HG02759 (cell line): Measurements from ENCODE around the gene GAS7.
A peak's percentile ranks its signal among the peaks of the same experiment; 100 is the strongest.

Experiments used
- ATAC-seq: cut with Tn5 transposase; IDR thresholded peaks from one replicate; pipeline ENCODE4 v1.9.1; 2021; ENCODE audit warnings: mild to moderate bottlenecking, moderate library complexity; ENCODE audit not compliant: unreplicated experiment

The GAS7 gene

DNA sequence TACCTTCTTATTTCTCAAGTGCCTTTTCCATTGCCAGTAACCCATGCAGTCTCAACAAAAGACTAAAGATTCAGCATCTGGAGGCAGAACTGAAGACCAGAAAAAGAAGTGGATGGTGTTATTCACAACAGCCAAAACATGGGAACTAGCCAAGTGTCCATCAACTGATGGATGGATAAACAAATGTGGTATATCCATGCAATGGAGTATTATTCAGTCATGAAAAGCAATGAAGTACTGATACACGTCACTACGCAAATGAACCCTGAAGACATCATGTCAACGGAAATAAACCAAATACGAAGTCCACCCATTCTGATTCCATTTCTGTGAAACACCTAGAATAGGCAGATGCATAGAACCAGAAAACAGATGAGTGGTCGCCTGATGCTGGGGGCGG lies 25.6 kb downstream of the GAS7 start:
- no peak for ATAC-seq

DNA sequence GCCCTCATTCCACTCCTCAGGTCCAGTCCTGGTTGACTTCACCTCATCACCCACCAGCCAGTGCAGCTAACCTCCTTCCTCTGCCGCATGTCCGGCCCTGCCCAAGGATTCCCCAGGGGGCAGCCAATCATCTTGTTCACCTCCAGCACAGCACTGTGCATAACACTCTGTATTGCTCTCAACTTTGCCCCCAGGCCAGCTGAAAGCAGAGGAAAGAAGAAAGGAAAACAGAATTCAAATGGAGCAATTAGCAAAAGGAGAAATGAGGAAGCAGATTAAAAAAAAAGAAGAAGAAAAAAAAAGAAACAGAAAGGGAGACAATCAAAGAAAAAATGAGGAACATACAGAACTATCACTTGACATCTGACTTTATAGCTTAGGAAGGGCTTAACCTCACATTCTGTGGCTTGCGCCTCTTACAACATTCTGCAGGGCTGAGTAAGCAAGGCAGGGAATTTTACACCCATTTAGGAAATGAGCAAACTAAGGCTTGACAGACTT lies 26.1 kb downstream of the GAS7 start:
- peak; percentile 67 for ATAC-seq

DNA sequence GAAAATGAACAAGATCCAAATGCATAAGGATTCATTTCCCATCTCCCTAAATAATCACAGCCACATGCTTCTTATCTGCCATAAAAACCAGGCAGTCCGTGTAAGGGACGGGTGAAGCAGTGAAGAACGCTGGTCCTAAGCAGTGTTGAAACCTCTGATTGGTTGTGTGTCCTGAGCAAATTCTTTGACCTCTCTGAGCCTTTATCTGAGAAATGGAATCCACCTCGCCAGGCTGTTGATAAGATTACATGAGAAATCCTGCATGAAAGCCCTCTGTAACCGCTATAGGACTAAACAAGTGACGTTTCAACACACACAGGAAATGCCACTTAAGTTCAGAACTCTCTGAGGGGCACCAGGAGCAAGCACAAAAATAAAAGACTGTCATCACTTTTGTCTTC lies 26.8 kb downstream of the GAS7 start:
- ATAC-seq = peak; percentile 35

DNA sequence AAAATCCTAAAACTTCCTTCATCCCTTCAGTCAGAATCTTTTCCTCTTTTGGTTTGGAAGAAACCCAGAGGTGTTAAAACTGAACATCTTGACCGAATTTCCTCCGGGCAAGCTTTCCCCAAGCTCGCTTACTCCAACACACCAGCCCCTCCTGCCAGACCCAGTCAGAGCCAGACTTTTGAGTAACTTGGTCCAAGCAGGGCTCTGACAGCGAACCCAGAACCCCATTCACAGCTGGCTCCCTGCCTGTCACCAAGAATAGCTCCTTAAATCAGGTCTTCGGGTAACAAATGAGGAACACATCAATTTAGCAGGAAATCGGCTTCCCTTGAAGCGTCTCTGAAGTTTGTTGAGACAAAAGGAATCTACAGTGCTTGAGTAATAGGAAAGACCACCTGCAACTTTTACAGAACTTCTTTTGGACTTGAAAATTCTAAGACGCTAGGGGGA lies 27.3 kb downstream of the GAS7 start:
- ATAC-seq = no peak

DNA sequence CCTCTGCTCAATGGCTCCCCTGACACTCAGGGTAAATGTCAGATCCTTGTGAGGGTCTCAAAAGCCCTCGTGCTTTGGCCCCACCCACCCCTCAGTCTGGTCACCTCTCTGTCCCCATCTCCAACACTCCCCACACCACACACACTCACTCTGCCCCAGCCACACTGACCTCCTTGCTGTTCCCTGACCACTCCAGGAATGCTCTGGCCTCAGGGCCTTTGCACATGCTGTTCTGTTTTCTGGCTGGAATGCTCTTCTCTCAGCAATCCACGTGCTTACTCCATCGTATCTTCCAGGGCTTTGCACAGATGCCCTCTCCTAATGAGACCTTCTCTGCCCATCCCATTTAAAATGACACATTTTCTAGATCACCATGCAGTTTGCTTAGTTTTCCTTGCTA lies 28.2 kb downstream of the GAS7 start:
- ATAC-seq = no peak

DNA sequence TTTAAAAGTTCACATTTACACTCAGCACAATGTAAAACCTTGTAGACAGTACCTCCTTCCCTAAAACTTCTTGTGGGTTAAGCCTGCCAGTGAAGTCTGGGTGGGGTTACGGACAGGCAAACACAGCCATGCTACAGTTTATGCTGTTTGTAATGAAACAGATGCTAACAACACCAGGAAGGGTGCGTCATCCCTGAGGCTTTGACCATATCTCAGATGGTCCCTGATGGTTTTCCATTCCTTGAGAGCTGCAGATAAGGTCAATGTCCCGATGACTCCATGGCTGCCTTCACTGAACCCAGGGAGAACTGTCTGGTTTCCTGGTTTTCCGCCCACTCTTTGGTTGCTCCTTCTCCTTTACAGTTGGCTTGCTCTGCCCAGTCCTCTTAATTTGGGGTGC lies 29.1 kb downstream of the GAS7 start:
- ATAC-seq = no peak

DNA sequence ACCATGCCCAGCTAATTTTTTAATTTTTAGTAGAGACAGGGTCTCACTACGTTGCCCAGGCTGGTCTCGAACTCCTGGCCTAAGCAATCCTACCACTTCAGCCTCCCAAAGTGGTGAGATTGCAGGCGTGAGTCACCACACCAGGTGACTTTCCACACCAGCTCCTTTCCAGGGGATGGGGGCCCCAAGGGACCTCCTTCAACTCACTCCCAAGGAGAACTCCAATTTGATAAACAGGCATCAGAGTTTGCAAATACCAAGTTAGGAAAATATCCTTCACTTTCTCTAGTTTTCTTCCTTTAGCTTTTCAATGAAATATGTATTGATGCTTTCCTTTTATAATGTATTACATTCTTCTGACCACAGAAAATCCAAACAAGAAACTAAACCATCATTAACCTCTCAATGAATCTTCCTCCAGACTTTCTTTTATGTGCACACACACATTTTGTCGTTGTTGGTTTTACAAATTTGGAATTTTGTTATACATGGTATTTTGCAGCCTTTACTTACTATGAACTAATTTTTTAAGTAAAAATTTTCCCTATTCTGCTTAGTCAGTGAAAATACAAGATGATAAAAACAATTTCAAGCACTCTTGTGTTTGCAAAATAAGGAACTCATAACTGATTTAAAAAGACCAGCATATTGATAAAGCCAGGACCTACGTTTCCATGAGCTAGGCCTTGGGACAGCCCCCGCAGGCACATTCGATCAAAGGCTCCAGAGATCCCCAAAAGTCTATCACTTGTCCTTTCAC lies 32.0 kb downstream of the GAS7 start:
- no peak for ATAC-seq

DNA sequence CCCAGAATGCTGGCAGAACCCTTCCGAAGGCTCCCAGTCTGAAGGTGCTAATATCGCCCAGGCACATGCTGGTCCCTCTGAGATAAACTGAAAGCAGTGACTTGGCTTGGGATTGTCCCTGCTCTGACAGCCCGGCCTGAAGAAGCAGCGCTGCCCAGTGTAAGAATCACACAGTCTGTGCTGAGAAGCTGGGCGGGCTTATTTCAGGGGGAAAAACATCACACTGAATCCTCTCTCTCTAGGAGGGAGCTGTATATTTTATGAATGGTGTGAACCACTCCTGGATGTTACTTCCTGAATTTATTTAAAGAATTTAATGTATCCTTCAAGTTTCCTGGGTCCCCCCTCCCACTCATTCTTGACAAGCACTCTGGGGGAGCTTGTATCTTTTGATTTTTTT lies 36.3 kb downstream of the GAS7 start:
- peak; percentile 63 for ATAC-seq

DNA sequence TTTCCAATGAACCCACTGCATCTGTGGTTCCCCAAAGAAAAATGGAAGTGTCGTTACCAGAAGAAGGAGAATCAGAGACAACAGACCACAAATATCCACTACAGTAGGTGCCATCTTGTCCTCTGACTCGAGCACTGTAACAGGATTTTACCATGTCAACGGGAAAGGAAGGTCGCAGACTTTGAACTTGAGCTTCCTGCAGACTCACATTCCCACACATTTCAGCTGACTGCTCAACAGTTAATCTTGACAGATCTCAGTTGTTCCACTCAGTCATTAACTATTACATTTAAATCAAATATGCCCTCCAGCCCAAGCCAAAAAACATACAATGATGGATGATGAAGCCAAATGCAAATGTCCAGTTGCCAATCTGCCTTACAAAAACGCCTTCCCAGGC lies 37.0 kb downstream of the GAS7 start:
- ATAC-seq = no peak

DNA sequence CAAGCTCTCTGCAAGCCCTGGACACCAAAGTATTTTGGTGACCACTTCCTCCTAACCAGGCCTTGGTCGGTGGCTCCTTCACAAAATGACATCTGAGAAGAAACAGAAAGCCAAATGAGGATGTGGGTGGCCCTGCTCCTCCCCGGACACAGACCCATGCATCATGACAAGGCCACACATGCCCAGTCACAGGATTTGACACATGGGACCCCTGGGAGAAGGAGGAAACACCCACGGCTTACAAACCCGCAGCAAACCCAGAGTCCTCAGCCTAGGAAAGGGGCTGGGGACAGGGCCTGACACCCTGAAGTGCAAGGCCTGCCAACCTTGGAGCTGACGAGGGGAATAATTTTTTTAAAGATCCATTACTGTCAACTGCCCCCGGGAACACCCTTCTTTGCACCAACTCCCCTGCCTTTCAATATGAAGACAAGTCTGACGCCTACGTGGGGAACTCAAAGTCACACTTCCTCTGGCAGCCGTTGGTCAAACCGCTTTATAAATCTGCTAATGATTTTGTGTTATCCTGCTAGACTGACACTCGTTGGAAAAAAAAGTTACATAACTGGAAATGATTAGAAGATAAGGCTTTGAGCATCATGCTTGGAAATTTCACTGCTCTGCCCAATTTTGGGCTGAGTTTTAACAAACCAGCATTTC lies 41.3 kb downstream of the GAS7 start:
- peak; percentile 83 for ATAC-seq

DNA sequence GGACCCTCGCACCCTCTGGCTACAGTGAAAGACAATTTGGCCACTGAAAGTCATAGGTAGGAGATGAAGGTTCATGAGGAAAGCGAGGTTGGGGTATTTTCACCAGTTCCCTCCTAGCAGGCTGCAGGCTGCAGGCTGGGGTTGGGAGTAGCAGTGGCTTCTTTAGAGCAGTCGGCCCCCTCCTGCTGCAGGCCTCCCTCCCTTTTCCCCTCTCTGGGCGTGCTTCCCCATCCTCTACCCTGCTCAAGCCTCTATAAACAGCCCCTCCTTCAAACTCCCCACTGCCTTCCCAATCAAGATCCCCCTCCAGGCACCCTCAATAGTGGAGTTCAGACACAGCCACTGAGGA lies 41.8 kb downstream of the GAS7 start:
- ATAC-seq = no peak

DNA sequence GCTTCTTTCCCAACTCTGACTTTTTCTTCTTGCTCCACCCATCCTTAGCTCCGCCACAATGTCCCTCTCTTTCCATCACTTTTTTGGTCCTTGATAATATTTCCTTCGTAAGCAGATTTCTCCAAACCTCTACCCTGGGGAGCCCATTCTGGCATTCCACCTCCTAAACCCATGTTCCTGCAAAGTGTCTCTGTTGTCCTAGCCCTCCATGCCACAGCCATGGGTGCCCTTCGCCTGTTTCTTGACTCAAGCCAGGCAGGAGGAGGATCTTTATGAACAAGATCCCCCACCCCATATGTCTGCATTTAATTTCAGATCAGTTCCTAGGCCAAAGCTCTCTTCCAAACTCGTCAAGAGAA lies 42.4 kb downstream of the GAS7 start:
- ATAC-seq = no peak

DNA sequence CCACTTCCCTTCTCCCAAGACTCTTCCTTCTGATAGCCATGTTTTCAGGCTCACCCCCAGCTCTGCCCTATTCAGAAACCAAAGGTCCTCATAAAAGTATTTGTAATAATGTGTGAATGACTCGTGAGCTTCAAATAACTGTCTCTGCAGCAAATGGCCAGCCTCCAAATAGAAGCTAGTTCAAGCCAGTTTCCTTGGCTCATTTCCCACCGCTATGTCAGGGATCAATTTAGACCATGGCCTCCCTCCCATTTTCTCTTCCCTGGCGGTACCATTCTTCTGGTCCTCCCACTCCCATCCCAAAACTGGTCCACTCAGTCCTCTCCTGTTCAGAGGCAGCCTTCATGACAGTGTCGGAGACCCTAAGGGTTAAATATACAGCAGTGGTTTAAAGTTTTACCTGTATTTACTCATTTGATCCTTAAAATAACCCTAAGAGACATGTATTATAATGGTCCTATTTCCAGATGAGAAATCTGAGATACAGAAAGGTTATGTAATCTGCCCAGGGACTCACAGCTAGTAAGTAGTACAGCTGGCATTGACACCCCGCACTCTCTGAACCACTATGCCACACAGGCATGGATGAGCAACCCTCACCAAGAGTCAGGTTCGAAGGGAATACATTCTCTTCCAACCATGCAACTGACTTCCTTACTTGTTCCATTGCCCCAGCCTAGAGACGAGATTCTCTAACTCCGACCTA lies 42.9 kb downstream of the GAS7 start:
- ATAC-seq = no peak

DNA sequence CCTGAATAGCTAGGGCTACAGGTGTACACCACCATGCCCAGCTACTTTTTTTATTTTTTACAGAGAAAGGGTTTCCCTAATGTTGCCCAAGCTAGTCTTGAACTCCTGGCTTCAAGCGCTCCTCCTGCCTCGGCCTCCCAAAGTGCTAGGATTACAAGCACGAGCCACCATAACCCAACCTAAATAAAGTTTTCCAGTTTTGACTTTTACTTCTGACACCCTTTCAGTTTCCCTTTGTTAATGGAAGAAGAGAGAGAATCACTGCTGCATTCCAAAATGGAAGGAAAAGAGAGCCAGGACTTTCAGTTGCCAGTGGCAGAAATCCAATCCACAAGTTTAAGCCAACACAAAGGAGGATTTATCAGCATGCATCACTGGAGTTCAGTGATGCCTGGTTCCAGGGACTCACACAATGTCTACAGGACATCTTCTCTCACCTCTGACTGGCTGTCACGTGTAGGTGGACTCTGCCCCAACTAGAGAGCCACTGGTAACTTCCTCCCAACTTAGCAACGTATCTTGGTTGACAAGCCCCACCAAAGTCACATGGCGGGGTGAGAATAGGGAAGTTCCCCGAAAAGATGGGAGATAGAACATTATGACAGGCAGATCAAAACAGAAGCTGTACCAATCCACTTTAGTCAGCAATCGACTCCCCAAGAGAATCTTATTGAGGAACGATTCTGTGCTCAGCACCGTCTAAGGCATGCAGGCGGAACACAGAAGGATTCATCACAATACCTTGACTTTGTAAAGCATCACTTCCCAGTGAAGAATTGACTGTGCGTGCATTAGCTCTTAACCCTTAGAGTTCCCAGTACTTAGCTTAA lies 46.5 kb downstream of the GAS7 start:
- peak; percentile 43 for ATAC-seq

DNA sequence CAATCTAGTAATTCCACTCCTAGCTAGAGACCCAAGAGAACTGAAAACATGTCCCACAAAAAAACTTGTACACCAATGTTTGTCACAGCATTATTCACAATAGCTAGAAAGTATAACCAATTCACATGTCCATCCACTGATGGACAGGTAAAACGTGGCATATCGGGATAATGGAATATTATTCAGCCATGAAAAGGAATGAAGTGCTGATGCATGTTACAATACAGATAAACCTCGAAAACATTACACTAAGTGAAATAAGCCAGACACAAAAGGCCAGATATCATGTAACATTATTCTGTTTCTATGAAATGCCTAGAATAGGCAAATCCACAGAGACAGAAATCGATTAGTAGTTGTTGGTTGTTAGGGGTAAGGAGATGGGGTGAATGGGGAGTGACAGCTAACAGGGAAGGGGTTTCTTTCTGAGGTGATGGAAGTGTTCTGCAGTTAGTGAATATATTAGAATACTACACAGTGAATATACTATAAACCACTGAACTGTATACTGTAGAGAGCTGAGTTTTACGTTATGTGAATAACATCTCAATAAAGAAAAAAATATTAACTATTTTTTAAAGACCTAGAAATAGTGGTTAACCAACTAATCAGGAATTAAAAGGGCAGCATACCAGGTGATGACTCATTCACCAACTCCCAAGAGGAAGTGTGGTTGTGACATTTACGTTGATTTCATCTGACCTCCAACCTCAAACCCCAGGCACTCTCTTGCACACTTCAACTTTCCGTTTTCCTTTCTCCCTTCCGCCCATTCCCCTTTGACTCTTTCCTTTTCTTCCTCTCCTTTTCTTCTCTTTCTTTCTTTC lies 48.6 kb downstream of the GAS7 start:
- peak; percentile 59 for ATAC-seq

DNA sequence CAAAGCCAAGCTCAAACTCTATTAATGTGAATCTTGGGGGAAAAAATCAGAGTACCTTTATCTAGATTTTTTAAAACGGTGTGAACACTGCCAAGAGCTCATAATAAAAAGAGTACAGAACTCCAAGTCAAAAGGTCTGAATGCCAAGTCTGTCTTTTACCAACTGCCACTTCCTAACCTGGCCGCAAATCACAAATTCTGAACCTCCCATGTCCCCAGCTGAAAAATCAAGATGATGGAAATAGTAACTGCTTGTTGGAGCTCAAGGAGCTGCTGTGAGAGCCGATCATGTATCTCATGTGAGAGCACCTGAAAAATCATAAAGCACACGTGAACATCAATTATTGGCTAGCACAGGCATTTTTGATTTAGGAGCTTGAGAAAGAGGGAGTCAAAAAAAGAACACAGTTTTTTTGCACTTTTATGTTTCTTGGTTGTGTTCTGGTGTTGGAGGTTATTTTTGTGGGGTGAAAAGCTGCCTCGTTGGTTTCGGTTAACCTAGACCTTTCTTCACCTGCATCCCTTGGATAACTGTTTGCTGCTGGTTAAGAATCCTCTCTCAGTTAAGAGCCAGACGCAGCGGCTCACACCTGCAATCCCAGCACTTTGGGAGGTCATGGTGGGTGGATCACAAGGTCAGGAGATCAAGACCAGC lies 50.5 kb downstream of the GAS7 start:
- no peak for ATAC-seq

DNA sequence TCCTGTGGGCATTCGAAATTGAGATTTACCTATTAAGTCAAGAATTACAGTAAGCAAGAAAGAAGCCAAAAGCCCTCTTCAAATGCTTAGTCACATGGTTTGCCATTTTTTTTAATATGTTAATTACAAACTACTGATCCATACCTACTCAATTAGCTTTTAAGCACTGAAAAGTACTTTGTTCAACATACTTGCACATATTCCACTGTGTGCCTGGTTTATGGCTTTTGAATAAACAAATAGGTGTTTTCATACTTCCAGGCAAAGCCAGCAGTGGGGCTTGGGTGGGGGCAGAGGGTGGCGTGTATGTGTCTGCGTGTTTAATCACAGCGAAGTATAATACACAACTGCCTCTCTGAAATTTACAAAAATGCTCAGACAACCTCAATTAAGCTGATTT lies 51.4 kb downstream of the GAS7 start:
- no peak for ATAC-seq

DNA sequence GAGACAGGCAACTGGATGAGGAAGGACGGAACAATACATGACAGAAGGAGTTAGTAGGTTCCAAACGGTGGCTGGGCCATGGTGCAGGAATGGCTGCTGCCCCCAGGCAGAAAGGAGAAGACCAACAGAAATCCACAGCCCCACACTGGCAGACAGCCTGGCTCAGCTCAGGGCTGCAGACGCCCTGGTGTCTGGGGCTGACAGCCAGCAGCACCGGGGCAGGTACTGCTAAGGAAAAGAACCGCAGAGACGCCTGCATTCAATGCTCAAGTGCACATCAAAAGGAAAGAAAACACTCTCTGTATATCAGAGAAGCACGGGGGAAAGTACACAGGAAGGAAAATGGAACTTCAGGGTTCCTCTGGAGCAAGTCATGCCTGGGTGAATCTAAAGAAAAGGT lies 53.4 kb downstream of the GAS7 start:
- ATAC-seq = no peak

DNA sequence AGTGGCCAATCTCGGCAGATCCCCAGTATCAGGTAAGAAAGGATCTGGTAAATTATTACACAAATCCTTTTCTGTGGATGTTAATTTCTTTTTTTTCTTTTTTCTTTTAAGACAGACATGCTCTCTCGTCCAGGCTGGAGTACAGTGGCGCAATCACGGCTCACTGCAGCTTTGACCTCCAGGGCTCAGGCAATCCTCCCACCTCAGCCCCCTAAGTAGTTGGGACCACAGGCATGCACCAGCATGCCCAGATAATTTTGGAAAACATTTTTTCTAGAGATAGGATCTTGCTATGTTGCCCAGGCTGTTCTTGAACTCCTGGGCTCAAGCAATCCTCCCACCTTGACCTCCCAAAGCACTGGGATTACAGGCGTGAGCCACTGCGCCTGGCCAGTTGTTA lies 54.0 kb downstream of the GAS7 start:
- no peak for ATAC-seq

DNA sequence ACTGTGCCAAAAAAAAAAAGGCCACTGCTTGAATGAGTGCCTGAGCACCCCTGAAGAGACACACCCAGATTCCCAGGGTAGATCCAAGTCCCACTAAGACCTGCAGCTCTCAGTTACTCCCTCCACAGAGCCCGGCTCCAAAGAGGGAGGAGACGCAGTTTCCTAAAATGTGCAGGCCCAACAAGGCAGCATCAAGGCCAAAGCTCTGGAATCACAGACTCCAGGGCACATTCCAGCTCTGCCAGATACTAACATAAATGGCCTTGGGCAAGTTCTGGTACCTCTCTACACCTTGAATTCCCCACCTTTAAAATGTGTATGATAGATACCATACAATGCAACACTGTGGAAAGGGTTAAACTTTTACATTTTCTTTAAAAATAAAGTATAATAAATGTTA lies 57.0 kb downstream of the GAS7 start:
- no peak for ATAC-seq
